COR-L47 (cell line): ENCODE data around the gene HTR3E.

Experiments used
- DNase-seq: peaks from one replicate; lab custom pipeline; 2025; lab: John Stamatoyannopoulos, UW

HTR3E gene

GRCh38 chr3:184156522-184156955 is 59.7 kb downstream of the HTR3E start:
- DNase-seq = no peak
